Activated B cell treated with CpG ODN at 0.5 μM for 24 hours (primary cell): Measurements from ENCODE around the gene SPATC1L. TPM values are rescaled to one million over a fixed set of nuclear protein-coding genes. Genes with fewer than 3 reads are reported as not detected.
A peak's percentile ranks its signal among the peaks of the same experiment; 100 is the strongest.
"Not testable (repeated sequence)": the region's sequence is repeated elsewhere in the genome, so short reads cannot be mapped to it uniquely, and the experiment has no call there.

Experiments used
- ATAC-seq: fragments of 200-7000 bp; cut with Tn5 transposase; one replicate; pipeline ENCODE4 v1.10.0; 2021; ENCODE audit warnings: low read depth, mild to moderate bottlenecking, moderate library complexity
- CTCF ChIA-PET: fragments of 350-600 bp; sonication (Branson Sonifier 250); formaldehyde crosslinking; loops from one replicate; lab custom pipeline; 2021; ENCODE audit warnings: antibody characterized with exemption; lab: Charles Lee
- POLR2A ChIA-PET: fragments of 350-600 bp; sonication (Branson Sonifier 250); formaldehyde crosslinking; loops from one replicate; lab custom pipeline; 2021; ENCODE audit warnings: antibody characterized with exemption; lab: Charles Lee
- DNase-seq: peaks from one replicate; pipeline ENCODE4 v3.0.0; 2022
- H3K27ac Mint-ChIP-seq: one replicate; pipeline ENCODE4 v1.8.0; 2020; ENCODE audit warnings: mixed read lengths
- H3K27me3 Mint-ChIP-seq: one replicate; pipeline ENCODE4 v1.8.0; 2021; ENCODE audit warnings: mixed read lengths
- H3K36me3 Mint-ChIP-seq: one replicate; pipeline ENCODE4 v1.8.0; 2021; ENCODE audit warnings: low read depth, mixed read lengths
- H3K4me1 Mint-ChIP-seq: one replicate; pipeline ENCODE4 v1.8.0; 2021; ENCODE audit warnings: mixed read lengths
- H3K4me3 Mint-ChIP-seq: one replicate; pipeline ENCODE4 v1.8.0; 2020; ENCODE audit warnings: mild to moderate bottlenecking, mixed read lengths
- H3K9me3 Mint-ChIP-seq: one replicate; pipeline ENCODE4 v1.8.0; 2020; ENCODE audit warnings: mixed read lengths
- intact Hi-C: fragments of 100-400 bp; cut with micrococcal nuclease; formaldehyde crosslinking; loops from one replicate; pipeline ENCODE4 v1.15.1; 2024
- total RNA-seq: library from RNA; stranded (reverse); gene quantifications from 2 replicates; pipeline ENCODE4 v1.2.3, GENCODE V29; 2022
- TF ChIP-seq, protein P1 (sequence below): fragments of 200-600 bp; IDR thresholded peaks from one replicate; pipeline ENCODE4 v1.8.0; 2022; ENCODE audit warnings: antibody characterized with exemption, mild to moderate bottlenecking

SPATC1L gene
- total RNA-seq, 1 donor from 2014 or later = 7.5 TPM

DNA sequence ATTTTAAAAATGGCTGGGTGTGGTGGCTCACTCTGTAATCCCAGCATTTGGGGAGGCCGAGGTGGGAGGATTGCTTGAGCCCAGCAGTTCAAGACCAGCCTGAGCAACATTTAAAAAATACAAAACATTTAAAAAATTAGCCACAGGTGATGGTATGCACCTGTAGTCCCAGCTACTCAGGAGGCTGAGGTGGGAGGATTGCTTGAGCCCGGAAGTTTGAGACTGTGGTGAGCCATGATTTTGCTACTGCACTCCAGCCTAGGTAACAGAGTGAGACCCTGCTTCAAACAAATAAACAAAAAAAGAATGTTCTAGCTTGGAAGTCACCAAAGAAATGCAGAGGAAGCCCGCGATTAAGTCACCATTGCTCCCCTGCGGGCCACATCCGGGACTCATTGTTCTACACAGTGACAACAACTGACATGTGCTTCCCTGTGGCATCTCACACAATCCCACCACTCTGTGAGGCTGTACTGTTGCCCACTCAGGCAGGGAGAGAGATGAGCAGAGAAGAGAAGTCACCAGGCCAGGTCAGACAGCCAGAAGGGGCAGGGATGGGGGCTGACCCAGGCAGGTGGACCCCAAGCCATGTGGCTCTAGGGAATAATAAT is 18.4 kb upstream of the SPATC1L start:
- POLR2A ChIA-PET = no interaction called here
- CTCF ChIA-PET = interaction anchor here (0.6 kb wide), 1 partner anchor 133 kb away, joined by 3 read pairs; no protein-coding TSS in a partner anchor
- intact Hi-C loops = no loop called here
- H3K27me3 Mint-ChIP-seq = no peaks in the 10 kb centered on the region
- H3K4me1 Mint-ChIP-seq = no peaks in the 10 kb centered on the region
- DNase-seq (no peak), ATAC-seq (no peak)
- TF ChIP-seq, protein P1, sequence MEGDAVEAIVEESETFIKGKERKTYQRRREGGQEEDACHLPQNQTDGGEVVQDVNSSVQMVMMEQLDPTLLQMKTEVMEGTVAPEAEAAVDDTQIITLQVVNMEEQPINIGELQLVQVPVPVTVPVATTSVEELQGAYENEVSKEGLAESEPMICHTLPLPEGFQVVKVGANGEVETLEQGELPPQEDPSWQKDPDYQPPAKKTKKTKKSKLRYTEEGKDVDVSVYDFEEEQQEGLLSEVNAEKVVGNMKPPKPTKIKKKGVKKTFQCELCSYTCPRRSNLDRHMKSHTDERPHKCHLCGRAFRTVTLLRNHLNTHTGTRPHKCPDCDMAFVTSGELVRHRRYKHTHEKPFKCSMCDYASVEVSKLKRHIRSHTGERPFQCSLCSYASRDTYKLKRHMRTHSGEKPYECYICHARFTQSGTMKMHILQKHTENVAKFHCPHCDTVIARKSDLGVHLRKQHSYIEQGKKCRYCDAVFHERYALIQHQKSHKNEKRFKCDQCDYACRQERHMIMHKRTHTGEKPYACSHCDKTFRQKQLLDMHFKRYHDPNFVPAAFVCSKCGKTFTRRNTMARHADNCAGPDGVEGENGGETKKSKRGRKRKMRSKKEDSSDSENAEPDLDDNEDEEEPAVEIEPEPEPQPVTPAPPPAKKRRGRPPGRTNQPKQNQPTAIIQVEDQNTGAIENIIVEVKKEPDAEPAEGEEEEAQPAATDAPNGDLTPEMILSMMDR = no peak
- no peak overlapping the region for H3K4me3 Mint-ChIP-seq
- no peak overlapping the region for H3K27ac Mint-ChIP-seq
- no peaks in the 10 kb centered on the region for H3K9me3 Mint-ChIP-seq
- peaks cover 79% of the 10 kb centered on the region for H3K36me3 Mint-ChIP-seq

DNA sequence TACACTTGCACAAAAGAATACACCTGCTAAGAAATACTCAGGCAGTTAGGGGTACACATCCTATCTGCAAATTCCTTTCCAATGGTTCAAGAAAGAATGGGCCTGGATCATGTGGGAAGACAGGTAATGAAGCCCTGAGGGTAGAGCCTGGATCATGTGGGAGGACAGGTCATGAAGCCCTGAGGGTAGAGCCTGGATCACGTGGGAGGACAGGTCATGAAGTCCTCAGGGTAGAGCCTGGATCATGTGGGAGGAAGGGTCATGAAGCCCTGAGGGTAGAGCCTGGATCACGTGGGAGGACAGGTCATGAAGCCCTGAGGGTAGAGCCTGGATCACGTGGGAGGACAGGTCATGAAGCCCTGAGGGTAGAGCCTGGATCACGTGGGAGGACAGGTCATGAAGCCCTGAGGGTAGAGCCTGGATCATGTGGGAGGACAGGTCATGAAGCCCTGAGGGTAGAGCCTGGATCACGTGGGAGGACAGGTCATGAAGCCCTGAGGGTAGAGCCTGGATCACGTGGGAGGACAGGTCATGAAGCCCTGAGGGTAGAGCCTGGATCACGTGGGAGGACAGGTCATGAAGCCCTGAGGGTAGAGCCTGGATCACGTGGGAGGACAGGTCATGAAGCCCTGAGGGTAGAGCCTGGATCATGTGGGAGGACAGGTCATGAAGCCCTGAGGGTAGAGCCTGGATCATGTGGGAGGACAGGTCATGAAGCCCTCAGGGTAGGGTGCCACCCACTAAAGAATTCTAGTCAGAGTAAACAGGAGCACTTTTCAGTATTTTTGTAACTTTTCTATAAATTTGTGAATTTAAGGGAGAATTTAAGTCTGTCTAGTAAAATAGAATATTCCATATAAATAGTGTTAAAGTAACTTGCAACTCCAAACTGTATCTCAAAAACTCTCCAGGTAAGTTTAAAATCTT is 16.9 kb upstream of the SPATC1L start:
- intact Hi-C loops, H3K27ac Mint-ChIP-seq, ATAC-seq, H3K27me3 Mint-ChIP-seq, DNase-seq, H3K9me3 Mint-ChIP-seq, CTCF ChIA-PET, H3K4me1 Mint-ChIP-seq, H3K4me3 Mint-ChIP-seq, POLR2A ChIA-PET: not testable (repeated sequence)
- peaks cover 83% of the 10 kb centered on the region for H3K36me3 Mint-ChIP-seq

DNA sequence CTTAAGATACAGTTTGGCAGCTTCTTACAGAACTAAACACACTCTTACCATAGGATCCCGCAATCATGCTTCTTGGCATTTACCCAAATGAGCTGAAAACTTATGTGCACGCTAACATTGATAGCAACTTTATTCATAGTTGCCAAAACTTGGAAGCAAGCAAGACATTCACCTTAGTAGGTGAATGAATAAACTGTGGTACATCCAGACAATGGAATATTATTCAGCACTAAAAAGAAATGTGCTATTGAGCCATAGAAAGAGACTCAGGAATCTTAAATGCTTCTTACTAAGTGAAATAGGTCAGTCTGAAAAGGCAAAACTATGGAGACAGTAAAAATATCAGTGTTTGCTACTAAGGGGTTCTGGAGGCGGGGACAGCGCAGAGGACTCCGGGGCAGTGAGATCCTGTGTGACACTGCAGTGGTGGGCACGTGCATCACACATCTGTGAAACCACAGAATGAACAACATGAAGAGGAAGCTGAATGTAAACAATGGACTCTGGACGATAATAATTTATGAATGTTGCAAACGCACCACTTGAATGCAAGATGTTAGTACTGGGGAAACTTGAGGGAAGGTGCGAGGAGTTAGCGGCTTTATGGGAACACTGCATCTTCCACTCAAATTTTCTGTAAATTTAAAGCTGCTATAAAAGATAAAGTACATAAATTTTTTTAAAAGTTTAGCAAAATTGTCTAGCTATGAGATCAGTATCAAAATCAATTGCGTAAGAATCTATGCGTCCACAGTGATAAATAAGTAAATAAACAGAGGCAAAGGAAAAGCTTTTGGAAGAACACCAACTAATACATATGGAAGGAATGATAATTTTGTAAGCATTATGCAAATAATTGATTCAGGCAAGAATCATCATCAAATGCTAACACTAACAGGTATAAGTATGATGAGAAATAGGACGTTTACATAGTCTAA is 15.4 kb upstream of the SPATC1L start:
- no peak overlapping the region for H3K4me3 Mint-ChIP-seq
- no peaks in the 10 kb centered on the region for H3K9me3 Mint-ChIP-seq
- H3K4me1 Mint-ChIP-seq = no peaks in the 10 kb centered on the region
- ATAC-seq (no peak), DNase-seq (no peak)
- H3K36me3 Mint-ChIP-seq = peaks cover 81% of the 10 kb centered on the region
- CTCF ChIA-PET = no interaction called here
- intact Hi-C loops = no loop called here
- no peaks in the 10 kb centered on the region for H3K27me3 Mint-ChIP-seq
- no peak overlapping the region for H3K27ac Mint-ChIP-seq
- POLR2A ChIA-PET = no interaction called here
- TF ChIP-seq, protein P1 = no peak

DNA sequence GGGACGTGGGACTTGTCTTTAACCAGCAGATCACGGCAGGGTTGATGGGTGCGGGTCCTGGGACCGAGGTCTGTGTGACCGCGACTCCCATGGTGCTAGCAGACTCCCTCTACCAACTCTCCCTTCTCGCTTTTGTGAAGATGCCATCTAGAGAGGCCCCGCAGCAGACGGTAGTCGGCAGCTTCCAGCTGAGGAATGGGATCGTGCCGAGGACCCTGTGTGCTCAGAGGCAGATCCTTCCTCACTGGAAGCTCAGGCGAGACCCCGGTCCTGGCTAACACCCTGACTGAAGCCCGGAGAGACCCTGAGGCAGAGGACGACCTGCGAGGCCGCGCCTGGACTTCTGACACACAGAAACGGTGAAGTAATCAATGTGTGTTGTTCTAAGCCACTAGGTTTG is 12.5 kb upstream of the SPATC1L start:
- Mint-ChIP-seq H3K4me1 (no peaks in the 10 kb centered on the region), H3K9me3 (no peaks in the 10 kb centered on the region), H3K36me3 (peaks cover 75% of the 10 kb centered on the region), H3K27ac (no peak overlapping the region), H3K4me3 (no peak overlapping the region), H3K27me3 (no peaks in the 10 kb centered on the region)
- ATAC-seq = no peak
- POLR2A ChIA-PET = no interaction called here
- DNase-seq = peak; percentile 7
- CTCF ChIA-PET = no interaction called here
- TF ChIP-seq, protein P1 = no peak
- intact Hi-C loops = no loop called here

DNA sequence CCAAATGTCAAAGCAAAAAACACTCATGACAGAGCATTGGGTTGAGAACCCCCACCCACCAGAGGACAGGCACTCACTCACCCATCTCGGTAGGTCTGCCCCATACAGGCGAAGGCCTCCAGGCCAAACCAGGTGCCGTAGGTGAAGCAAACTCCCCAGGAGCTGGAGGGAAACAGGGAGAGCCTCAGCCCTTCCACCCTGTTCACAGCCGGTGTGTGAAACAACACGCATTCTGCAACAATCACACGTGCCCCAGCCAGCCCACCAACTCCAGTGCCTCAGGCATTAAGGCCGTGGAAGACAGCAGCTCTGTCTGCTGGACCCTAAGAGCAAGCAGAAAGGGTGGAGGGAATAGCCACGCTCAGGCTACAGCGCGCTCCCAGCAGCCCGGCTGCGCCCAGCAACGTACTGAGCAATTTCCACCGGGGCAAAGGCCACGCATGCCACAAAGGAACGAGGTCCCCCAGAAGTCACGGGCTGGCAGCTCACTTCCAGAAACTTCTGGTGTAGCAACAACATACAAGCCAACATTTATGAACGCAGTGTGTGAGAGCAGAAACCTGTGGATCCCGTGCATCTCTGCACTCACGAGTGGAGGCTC is 11.4 kb upstream of the SPATC1L start:
- ChIA-PET CTCF (no interaction called here), POLR2A (no interaction called here)
- Mint-ChIP-seq H3K27me3 (no peaks in the 10 kb centered on the region), H3K9me3 (no peaks in the 10 kb centered on the region), H3K36me3 (peaks cover 80% of the 10 kb centered on the region), H3K4me1 (no peaks in the 10 kb centered on the region), H3K4me3 (no peak overlapping the region), H3K27ac (no peak overlapping the region)
- intact Hi-C loops = no loop called here
- ATAC-seq (no peak), DNase-seq (no peak)
- TF ChIP-seq, protein P1 = no peak
